Esophagus squamous epithelium (tissue), 4 donors: ENCODE measurements around the gene PSMG1.

Source experiments
- CTCF ChIP-seq, 6 experiments: fragments of 450-650 bp in 4 of 6; fragments of 200-600 bp in 2 of 6; sonication (generic) in 2 of 6; IDR thresholded peaks; one replicate each; pipeline ENCODE4 v1.5.1; 2016 to 2019; ENCODE audit warnings: antibody characterized with exemption in 6 of 6, mild to moderate bottlenecking in 4 of 6, moderate library complexity in 4 of 6
- POLR2A ChIP-seq, 4 donors: fragments of 450-650 bp; IDR thresholded peaks; one replicate each; pipeline ENCODE4 v1.6.1; 2017; ENCODE audit warnings: antibody characterized with exemption in 4 of 4, mild to moderate bottlenecking in 4 of 4, moderate library complexity in 3 of 4

- TF ChIP-seq CTCF (IDR thresholded peaks at IDR 0.05) (no peak), POLR2A (IDR thresholded peaks at IDR 0.05) (no peak)
Observed at GRCh38 chr21:39186676-39187075, 3.4 kb upstream of the PSMG1 start.
